ENCODE data around the gene POU6F2.

- TF ChIP-seq EP300 (IDR thresholded peaks at IDR 0.05; ENCODE audit: low read depth) = no peak
- no peak for TF ChIP-seq CTCF (IDR thresholded peaks at IDR 0.05)
- TF ChIP-seq POLR2A (IDR thresholded peaks at IDR 0.05) = no peak
Observed at GRCh38 chr7:39386718-39387117, 409.0 kb downstream of the POU6F2 start.

Data from transverse colon (tissue), 3 donors.